GM12874 (cell line): ENCODE data around the gene NDUFC2.

Source experiments
- TF ChIP-seq, protein P1 (sequence below): IDR thresholded peaks from 2 replicates; pipeline ENCODE4 v1.5.1; 2011; ENCODE audit warnings: low read depth, mild to moderate bottlenecking, control low read depth, low read length, moderate library complexity; ENCODE audit not compliant: insufficient read depth

NDUFC2 gene

DNA sequence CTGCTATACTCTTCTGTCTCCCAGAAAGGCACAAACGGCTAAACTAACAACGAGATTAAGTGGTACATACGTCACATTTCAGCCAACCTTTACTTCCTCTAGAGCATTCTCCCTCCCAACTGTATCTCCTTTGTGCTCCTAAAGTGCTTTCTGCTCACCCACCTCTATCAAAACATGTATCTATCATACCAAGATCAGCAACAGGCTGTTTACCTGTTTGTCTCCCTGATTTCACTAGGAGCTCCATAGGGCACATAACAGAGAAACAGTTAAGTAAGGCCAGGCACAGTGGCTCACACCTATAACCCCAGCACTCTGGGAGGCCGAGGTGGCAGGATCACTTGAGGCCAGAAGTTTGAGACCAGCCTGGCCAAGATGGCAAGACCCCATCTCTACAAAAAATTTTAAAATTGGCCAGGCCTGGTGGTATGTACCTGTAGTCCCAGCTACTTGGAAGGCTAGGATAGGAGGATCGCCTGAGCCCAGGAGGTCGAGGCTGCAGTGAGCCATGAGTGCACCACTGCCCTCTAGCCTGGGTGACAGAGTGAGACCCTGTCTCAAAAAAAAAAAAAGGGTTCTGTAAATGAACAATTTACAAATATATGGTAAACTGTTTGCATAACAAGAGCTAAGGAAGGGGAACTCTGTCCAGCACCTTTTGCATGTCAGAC lies 2.8 kb downstream of the NDUFC2 start:
- TF ChIP-seq, protein P1, sequence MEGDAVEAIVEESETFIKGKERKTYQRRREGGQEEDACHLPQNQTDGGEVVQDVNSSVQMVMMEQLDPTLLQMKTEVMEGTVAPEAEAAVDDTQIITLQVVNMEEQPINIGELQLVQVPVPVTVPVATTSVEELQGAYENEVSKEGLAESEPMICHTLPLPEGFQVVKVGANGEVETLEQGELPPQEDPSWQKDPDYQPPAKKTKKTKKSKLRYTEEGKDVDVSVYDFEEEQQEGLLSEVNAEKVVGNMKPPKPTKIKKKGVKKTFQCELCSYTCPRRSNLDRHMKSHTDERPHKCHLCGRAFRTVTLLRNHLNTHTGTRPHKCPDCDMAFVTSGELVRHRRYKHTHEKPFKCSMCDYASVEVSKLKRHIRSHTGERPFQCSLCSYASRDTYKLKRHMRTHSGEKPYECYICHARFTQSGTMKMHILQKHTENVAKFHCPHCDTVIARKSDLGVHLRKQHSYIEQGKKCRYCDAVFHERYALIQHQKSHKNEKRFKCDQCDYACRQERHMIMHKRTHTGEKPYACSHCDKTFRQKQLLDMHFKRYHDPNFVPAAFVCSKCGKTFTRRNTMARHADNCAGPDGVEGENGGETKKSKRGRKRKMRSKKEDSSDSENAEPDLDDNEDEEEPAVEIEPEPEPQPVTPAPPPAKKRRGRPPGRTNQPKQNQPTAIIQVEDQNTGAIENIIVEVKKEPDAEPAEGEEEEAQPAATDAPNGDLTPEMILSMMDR = no peak

DNA sequence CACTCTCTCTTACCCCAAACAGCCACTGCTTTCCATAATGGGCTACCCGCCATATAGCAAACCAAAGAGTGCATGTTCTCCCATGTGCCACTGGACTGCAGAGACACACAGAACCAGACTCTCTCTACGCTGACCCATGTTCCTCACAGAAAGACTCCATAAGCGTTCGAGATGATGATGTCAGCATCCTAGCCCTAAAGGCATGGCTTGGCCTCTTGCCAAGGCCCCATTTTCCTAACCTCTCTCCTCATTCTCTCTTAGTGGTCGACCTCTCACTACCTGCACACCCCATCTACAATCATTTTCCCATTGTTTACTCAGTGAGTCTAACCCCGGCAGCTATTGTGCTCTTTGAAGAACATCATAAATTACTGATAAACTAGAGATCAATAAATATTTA lies 4.9 kb downstream of the NDUFC2 start:
- TF ChIP-seq, protein P1 = no peak

DNA sequence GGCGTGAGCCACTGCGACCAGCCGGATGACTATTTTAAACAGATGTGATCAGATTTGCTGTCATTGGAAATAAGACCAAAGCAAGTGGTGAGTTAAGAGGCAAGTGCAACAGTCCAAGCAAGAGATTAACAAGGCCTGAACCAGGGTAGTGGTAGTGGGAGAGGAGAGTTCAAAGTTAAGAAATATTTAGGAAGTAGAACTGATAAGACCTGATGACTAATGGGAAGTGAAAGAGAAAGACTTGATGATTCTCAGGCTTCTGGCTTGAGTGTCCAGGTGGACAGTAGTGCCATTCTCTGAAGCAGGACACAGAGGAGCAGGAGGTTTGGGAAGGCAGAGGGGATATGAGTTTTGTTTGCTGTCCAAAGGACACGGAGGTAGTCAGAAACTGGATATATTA lies 7.2 kb downstream of the NDUFC2 start:
- TF ChIP-seq, protein P1 = no peak

DNA sequence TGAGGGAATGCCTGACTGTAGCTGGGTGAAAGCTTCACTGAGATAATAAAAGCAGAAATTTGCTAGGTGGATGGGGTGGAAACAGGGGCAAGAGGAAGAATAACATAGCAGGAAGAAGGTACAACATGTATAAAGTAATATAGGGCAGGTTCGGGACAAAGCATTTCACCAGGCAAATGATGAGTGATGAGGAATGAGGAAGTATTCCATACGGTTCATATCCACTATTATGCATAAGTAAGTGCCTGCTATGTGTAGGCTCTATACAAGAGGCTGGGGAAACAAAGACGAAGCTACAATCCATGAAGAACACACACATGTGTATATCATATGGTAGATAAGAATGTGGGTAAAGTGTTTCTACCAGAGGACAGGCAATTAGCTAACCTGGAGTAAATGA lies 7.9 kb downstream of the NDUFC2 start:
- TF ChIP-seq, protein P1 = no peak

DNA sequence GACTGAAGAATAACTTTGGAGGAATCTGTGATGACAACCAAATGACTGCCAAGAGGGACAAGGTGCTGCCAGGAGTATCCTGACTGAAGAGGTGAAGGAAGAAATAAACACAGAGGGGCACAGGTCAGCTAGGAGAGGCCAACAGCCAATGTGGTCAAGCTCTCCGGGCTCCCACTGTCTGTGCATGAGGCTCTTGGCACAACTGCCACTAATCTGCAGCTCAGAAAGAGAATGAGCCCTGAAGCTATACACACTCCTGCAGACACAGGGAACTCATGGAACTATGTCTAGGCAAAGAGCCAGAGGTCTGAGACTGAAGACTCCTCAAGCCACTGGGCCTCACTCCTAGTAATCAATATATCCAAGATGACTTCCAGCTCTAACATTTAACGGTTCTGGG lies 9.0 kb downstream of the NDUFC2 start:
- TF ChIP-seq, protein P1 = no peak

DNA sequence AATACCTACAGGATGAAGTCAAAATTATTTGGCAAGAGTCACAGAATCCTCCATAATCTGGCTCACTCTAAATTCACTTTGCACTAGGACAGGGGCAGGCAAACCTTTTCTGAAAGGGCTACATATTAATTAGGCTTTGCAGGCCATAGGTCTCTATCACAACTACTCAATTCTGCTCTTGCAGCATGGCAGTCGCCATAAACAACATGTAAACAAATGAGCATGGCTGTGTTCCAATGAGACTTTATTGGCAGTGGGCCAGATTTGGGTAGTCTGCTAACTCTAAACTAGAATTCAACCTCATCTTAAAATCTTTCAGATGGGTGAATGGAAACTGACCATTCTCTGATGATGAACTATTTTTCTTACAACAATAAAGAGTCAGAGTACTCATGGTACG lies 10.2 kb downstream of the NDUFC2 start:
- TF ChIP-seq, protein P1 = no peak

DNA sequence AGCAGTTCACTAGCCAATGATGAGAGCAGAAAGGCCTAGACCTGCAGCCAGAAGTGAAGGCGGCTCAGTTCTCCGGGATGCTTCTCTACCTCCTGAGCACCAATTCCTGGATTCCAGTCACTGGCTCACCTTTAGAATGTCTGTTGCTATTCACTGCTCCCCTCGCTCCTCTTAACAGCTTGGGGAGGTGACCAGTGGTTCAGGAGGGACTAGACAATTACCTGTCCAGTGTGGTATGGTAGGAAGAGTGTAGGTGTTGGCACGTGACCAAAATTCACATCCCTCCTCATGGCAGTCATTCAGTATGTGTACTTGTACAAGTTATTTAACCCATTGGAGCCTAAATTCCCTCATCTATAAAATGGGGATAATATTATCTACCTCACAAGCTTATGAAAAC lies 12.0 kb downstream of the NDUFC2 start:
- TF ChIP-seq, protein P1 = no peak
